Measurements from ENCODE around the gene PAFAH2.

DNA sequence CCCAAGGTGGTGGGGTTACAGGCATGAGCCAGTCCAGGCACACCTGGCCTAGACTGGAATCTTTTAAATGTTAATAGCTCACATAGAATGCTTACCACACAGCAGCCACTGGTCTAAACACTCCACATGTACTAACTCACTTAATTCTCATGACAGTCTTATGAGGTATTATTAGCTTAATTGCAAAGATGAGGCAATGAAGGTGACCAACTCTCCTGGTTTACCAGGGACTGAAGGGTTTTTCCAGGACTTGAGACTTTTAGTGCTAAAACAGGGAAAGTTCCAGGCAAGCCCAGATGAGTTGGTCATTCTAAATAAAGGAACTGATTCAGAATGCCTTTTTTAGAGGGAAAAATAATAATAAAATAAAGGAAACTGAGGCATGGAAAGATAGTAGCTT lies 84.7 kb downstream of the PAFAH2 start:
- TF ChIP-seq, protein P1, sequence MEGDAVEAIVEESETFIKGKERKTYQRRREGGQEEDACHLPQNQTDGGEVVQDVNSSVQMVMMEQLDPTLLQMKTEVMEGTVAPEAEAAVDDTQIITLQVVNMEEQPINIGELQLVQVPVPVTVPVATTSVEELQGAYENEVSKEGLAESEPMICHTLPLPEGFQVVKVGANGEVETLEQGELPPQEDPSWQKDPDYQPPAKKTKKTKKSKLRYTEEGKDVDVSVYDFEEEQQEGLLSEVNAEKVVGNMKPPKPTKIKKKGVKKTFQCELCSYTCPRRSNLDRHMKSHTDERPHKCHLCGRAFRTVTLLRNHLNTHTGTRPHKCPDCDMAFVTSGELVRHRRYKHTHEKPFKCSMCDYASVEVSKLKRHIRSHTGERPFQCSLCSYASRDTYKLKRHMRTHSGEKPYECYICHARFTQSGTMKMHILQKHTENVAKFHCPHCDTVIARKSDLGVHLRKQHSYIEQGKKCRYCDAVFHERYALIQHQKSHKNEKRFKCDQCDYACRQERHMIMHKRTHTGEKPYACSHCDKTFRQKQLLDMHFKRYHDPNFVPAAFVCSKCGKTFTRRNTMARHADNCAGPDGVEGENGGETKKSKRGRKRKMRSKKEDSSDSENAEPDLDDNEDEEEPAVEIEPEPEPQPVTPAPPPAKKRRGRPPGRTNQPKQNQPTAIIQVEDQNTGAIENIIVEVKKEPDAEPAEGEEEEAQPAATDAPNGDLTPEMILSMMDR (IDR thresholded peaks at IDR 0.05), result no peak
- no peak for TF ChIP-seq ZFX (IDR thresholded peaks at IDR 0.05; ENCODE audit: borderline replicate concordance)

All from 22Rv1 (cell line).